ENCODE results near the gene S100A2.

Gene S100A2

GRCh38 chr1:153569465-153569864, 3.8 kb upstream of the S100A2 start:
- Histone ChIP-seq H4K20me1 (ENCODE audit: insufficient read depth, low read length) (no peaks in the 10 kb centered on the region), H2AFZ (ENCODE audit: low read length) (no peak overlapping the region), H3K9ac (ENCODE audit: low read length) (no peak overlapping the region), H3K9me3 (replicated peaks; ENCODE audit: insufficient read depth, low read length) (no peaks in the 10 kb centered on the region), H3K4me3 (ENCODE audit: low read length) (no peak overlapping the region), H3F3A (ENCODE audit: insufficient read depth, low read length) (no peaks in the 10 kb centered on the region), H3K4me1 (ENCODE audit: low read length) (peaks cover 12% of the 10 kb centered on the region), H3K27ac (ENCODE audit: low read length) (no peak overlapping the region), H3K79me2 (ENCODE audit: low read length) (no peaks in the 10 kb centered on the region), H3K9me2 (replicated peaks; ENCODE audit: insufficient read depth, low read length) (no peaks in the 10 kb centered on the region), H3K36me3 (replicated peaks; ENCODE audit: insufficient read depth, low read length) (no peaks in the 10 kb centered on the region), H3K27me3 (replicated peaks; ENCODE audit: insufficient read depth, low read length) (no peaks in the 10 kb centered on the region), H3K4me2 (ENCODE audit: low read depth, low read length) (no peak overlapping the region)
- TF ChIP-seq, protein P1, sequence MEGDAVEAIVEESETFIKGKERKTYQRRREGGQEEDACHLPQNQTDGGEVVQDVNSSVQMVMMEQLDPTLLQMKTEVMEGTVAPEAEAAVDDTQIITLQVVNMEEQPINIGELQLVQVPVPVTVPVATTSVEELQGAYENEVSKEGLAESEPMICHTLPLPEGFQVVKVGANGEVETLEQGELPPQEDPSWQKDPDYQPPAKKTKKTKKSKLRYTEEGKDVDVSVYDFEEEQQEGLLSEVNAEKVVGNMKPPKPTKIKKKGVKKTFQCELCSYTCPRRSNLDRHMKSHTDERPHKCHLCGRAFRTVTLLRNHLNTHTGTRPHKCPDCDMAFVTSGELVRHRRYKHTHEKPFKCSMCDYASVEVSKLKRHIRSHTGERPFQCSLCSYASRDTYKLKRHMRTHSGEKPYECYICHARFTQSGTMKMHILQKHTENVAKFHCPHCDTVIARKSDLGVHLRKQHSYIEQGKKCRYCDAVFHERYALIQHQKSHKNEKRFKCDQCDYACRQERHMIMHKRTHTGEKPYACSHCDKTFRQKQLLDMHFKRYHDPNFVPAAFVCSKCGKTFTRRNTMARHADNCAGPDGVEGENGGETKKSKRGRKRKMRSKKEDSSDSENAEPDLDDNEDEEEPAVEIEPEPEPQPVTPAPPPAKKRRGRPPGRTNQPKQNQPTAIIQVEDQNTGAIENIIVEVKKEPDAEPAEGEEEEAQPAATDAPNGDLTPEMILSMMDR (IDR thresholded peaks at IDR 0.05; ENCODE audit: low read length): no peak
- TF ChIP-seq EZH2phosphoT487 (IDR thresholded peaks at IDR 0.05; ENCODE audit: low read length) (no peak), EZH2 (optimal IDR thresholded peaks at IDR 0.05; ENCODE audit: low read depth, low read length) (no peak)
- no peak for DNase-seq

DNA sequence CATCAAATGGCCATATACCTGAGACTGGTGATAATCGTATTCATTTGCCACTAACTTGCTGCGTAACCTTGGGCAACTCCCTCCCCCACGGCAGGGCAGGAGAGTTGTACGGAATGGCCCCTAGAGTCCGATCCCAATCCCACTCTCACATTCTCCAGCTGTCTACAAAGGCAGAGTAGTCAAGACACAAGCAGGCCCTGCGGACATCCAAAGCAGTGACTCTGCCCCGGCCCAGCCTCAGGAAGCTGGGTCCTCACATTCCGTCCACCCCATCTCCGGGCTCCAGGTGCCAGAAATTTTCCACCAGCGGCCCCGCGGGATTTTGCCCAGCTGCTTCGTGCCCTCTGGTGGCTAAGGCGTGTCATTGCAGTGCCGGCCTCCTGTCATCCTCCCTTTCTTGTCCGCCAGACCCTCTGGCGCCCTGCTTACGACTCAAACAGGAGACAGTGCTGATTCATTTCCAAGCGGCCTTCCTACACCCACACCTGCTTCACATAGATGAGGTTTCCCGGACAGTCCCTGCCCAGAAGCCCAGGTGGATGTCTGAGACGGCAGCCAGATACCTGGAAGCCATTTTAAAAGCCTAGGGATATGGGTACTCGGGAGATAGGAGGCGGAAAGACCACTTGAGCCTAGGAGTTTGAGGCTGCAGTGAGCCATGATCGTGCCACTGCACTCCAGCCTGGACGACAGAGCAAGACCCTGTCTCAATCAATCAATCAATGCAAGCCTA, 2.9 kb upstream of the S100A2 start:
- Histone ChIP-seq H3K79me2 (ENCODE audit: low read length) (no peaks in the 10 kb centered on the region), H3K4me1 (ENCODE audit: low read length) (peaks cover 12% of the 10 kb centered on the region), H3K9ac (ENCODE audit: low read length) (peak overlapping the region; percentile 7; the same call in 1 of the 2 replicates), H3K4me3 (ENCODE audit: low read length) (peak overlapping the region; percentile 22), H3F3A (ENCODE audit: insufficient read depth, low read length) (no peaks in the 10 kb centered on the region), H3K9me2 (replicated peaks; ENCODE audit: insufficient read depth, low read length) (no peaks in the 10 kb centered on the region), H4K20me1 (ENCODE audit: insufficient read depth, low read length) (no peaks in the 10 kb centered on the region), H3K36me3 (replicated peaks; ENCODE audit: insufficient read depth, low read length) (no peaks in the 10 kb centered on the region), H3K27me3 (replicated peaks; ENCODE audit: insufficient read depth, low read length) (no peaks in the 10 kb centered on the region), H3K9me3 (replicated peaks; ENCODE audit: insufficient read depth, low read length) (no peaks in the 10 kb centered on the region), H2AFZ (ENCODE audit: low read length) (peak overlapping the region; percentile 89), H3K27ac (ENCODE audit: low read length) (no peak overlapping the region), H3K4me2 (ENCODE audit: low read depth, low read length) (peak overlapping the region; percentile 61)
- DNase-seq: peak; percentile 78
- TF ChIP-seq, protein P1 (IDR thresholded peaks at IDR 0.05; ENCODE audit: low read length): peak; percentile 100; the same call in 1 of the 2 replicates
- TF ChIP-seq EZH2phosphoT487 (IDR thresholded peaks at IDR 0.05; ENCODE audit: low read length): no peak

GRCh38 chr1:153567621-153568366, 2.1 kb upstream of the S100A2 start:
- Histone ChIP-seq H3K27me3 (replicated peaks; ENCODE audit: insufficient read depth, low read length) (no peaks in the 10 kb centered on the region), H3K9ac (ENCODE audit: low read length) (no peak overlapping the region), H3K4me1 (ENCODE audit: low read length) (peaks cover 12% of the 10 kb centered on the region), H3K27ac (ENCODE audit: low read length) (no peak overlapping the region), H4K20me1 (ENCODE audit: insufficient read depth, low read length) (no peaks in the 10 kb centered on the region), H2AFZ (ENCODE audit: low read length) (peak overlapping the region; percentile 89), H3K36me3 (replicated peaks; ENCODE audit: insufficient read depth, low read length) (no peaks in the 10 kb centered on the region), H3K9me3 (replicated peaks; ENCODE audit: insufficient read depth, low read length) (no peaks in the 10 kb centered on the region), H3F3A (ENCODE audit: insufficient read depth, low read length) (no peaks in the 10 kb centered on the region), H3K79me2 (ENCODE audit: low read length) (no peaks in the 10 kb centered on the region), H3K4me2 (ENCODE audit: low read depth, low read length) (peak overlapping the region; percentile 61), H3K4me3 (ENCODE audit: low read length) (no peak overlapping the region), H3K9me2 (replicated peaks; ENCODE audit: insufficient read depth, low read length) (no peaks in the 10 kb centered on the region)
- no peak for DNase-seq
- TF ChIP-seq EZH2 (optimal IDR thresholded peaks at IDR 0.05; ENCODE audit: low read depth, low read length): no peak
- no peak for TF ChIP-seq EZH2phosphoT487 (IDR thresholded peaks at IDR 0.05; ENCODE audit: low read length)
- TF ChIP-seq, protein P1 (IDR thresholded peaks at IDR 0.05; ENCODE audit: low read length): no peak

All from MM.1S (cell line).